HFF-Myc (cell line): ENCODE measurements around the gene KRT4.
"Not testable (repeated sequence)": the region's sequence is repeated elsewhere in the genome, so short reads cannot be mapped to it uniquely, and the experiment has no call there.

Experiments used
- DNase-seq: peaks from one replicate; pipeline ENCODE4 v3.0.0-alpha.2; 2011; ENCODE audit warnings: low read depth; ENCODE audit errors: extremely low read depth
- H3K4me3 ChIP-seq: replicated peaks from 2 replicates; pipeline ENCODE4 v1.5.1; 2011; ENCODE audit warnings: low read depth, mild to moderate bottlenecking, control low read depth, low read length
- CTCF ChIP-seq: IDR thresholded peaks from 2 replicates; pipeline ENCODE4 v1.5.1; 2012; ENCODE audit warnings: mild to moderate bottlenecking, low read depth, low read length, control low read depth; ENCODE audit errors: missing control alignments

The KRT4 gene

GRCh38 chr12:52813885-52814709 is at the start of gene KRT4:
Gene KRT4 (minus strand): TSS chr12:52814116. CDS start chr12:52814058, 58 bp downstream.
- H3K4me3 ChIP-seq = no peak within 1 kb of the TSS
- no peak for DNase-seq
- TF ChIP-seq CTCF = no peak

- DNase-seq = no peak
- TF ChIP-seq CTCF = no peak
- no peak overlapping the region for H3K4me3 ChIP-seq
Observed at GRCh38 chr12:52862023-52862422, 48.1 kb upstream of the KRT4 start.

GRCh38 chr12:52861511-52861910 is 47.6 kb upstream of the KRT4 start:
- no peak overlapping the region for H3K4me3 ChIP-seq
- TF ChIP-seq CTCF = no peak
- DNase-seq = no peak

- no peak for DNase-seq
- TF ChIP-seq CTCF = no peak
- no peak overlapping the region for H3K4me3 ChIP-seq
Observed at GRCh38 chr12:52860102-52860823, 46.3 kb upstream of the KRT4 start.

- H3K4me3 ChIP-seq = no peak overlapping the region
- DNase-seq = no peak
- TF ChIP-seq CTCF = no peak
Observed at GRCh38 chr12:52857500-52857899, 43.6 kb upstream of the KRT4 start.

GRCh38 chr12:52856787-52857186 is 42.9 kb upstream of the KRT4 start:
- TF ChIP-seq CTCF = no peak

GRCh38 chr12:52856077-52856476 is 42.2 kb upstream of the KRT4 start:
- H3K4me3 ChIP-seq, DNase-seq: not testable (repeated sequence)

More at GRCh38 chr12:52856787-52857186, 42.9 kb upstream of the KRT4 start:
- DNase-seq = no peak
- no peak overlapping the region for H3K4me3 ChIP-seq
